Renal pelvis (tissue), 4 donors: ENCODE data around the gene CREBRF. TPM values are rescaled to one million over a fixed set of nuclear protein-coding genes. Genes with fewer than 3 reads are reported as not detected.
"Not testable (repeated sequence)": the region's sequence is repeated elsewhere in the genome, so short reads cannot be mapped to it uniquely, and the experiment has no call there.

Source experiments
- DNase-seq: peaks from one replicate; pipeline ENCODE4 v3.0.0-alpha.2; 2013
- polyA plus RNA-seq, 3 donors: library from polyadenylated mRNA; unstranded; fragments of 120-200 nt; gene quantifications; one replicate each; pipeline ENCODE4 v1.2.1, GENCODE V29; 2013; ENCODE audit not compliant: insufficient read length in 3 of 3

CREBRF gene
- polyA plus RNA-seq, 3 donors = 17.6 to 25.4 (median 19.7) TPM

GRCh38 chr5:173032096-173032495 is 24.1 kb upstream of the CREBRF start:
- DNase-seq = not testable (repeated sequence)

- no peak for DNase-seq
Measured at GRCh38 chr5:173032730-173033129, 23.4 kb upstream of the CREBRF start.

- no peak for DNase-seq
Measured at GRCh38 chr5:173033923-173034322, 22.2 kb upstream of the CREBRF start.

- DNase-seq = no peak
Measured at GRCh38 chr5:173035904-173036707, 20.0 kb upstream of the CREBRF start.

- DNase-seq = no peak
Measured at GRCh38 chr5:173039188-173039587, 17.0 kb upstream of the CREBRF start.

GRCh38 chr5:173039964-173040363 is 16.2 kb upstream of the CREBRF start:
- DNase-seq = no peak

- no peak for DNase-seq
Measured at GRCh38 chr5:173041881-173042762, 14.0 kb upstream of the CREBRF start.

GRCh38 chr5:173042763-173043107 is 13.4 kb upstream of the CREBRF start:
- no peak for DNase-seq

GRCh38 chr5:173045474-173045873 is 10.7 kb upstream of the CREBRF start:
- no peak for DNase-seq

- DNase-seq = not testable (repeated sequence)
Measured at GRCh38 chr5:173047096-173047837, 8.9 kb upstream of the CREBRF start.

- DNase-seq = no peak
Measured at GRCh38 chr5:173047838-173048105, 8.4 kb upstream of the CREBRF start.

GRCh38 chr5:173050791-173051190 is 5.4 kb upstream of the CREBRF start:
- DNase-seq = no peak

GRCh38 chr5:173051746-173052145 is 4.4 kb upstream of the CREBRF start:
- DNase-seq = no peak

- DNase-seq = no peak
Measured at GRCh38 chr5:173053041-173053440, 3.1 kb upstream of the CREBRF start.

GRCh38 chr5:173055042-173055721 is 970 bp upstream of the CREBRF start:
- DNase-seq = no peak

GRCh38 chr5:173055722-173055982 is 500 bp upstream of the CREBRF start:
- no peak for DNase-seq

- no peak for DNase-seq
Measured at GRCh38 chr5:173056783-173057061, 570 bp downstream of the CREBRF start.

- DNase-seq = peak; percentile 99
Measured at GRCh38 chr5:173057062-173057924, 1.1 kb downstream of the CREBRF start.

GRCh38 chr5:173062141-173062540 is 6.0 kb downstream of the CREBRF start:
- no peak for DNase-seq

GRCh38 chr5:173065155-173065554 is 9.0 kb downstream of the CREBRF start:
- no peak for DNase-seq

GRCh38 chr5:173069671-173070070 is 13.5 kb downstream of the CREBRF start:
- DNase-seq = no peak
